ENCODE data around the gene ZNF169.
"Not testable (repeated sequence)": the region's sequence is repeated elsewhere in the genome, so short reads cannot be mapped to it uniquely, and the experiment has no call there.

ZNF169 gene

GRCh38 chr9:94322342-94322940 lies 63.3 kb downstream of the ZNF169 start:
- H3K36me3 ChIP-seq; H3K9me3 ChIP-seq (ENCODE audit: severe bottlenecking); H3K27me3 ChIP-seq (ENCODE audit: insufficient read depth, low read depth, severe bottlenecking); H3K4me3 ChIP-seq (ENCODE audit: low read depth, low read length); DNase-seq; H3K27ac ChIP-seq: not testable (repeated sequence)

- not testable (repeated sequence) for H3K9me3 ChIP-seq (ENCODE audit: severe bottlenecking); H3K27ac ChIP-seq; H3K4me3 ChIP-seq (ENCODE audit: low read depth, low read length); DNase-seq; H3K27me3 ChIP-seq (ENCODE audit: insufficient read depth, low read depth, severe bottlenecking); H3K36me3 ChIP-seq
Measured at GRCh38 chr9:94323153-94323798, 64.2 kb downstream of the ZNF169 start.

GRCh38 chr9:94325583-94325982 lies 66.5 kb downstream of the ZNF169 start:
- not testable (repeated sequence) for H3K4me3 ChIP-seq (ENCODE audit: low read depth, low read length); H3K36me3 ChIP-seq; H3K9me3 ChIP-seq (ENCODE audit: severe bottlenecking); H3K27me3 ChIP-seq (ENCODE audit: insufficient read depth, low read depth, severe bottlenecking); H3K27ac ChIP-seq
- peak; percentile 18 for DNase-seq

GRCh38 chr9:94328544-94328943 lies 69.4 kb downstream of the ZNF169 start, which contains the start of gene NUTM2F:
Gene NUTM2F, minus strand, starts transcription at chr9:94328644. Its CDS starts 21 bp downstream, at chr9:94328623.
- not testable (repeated sequence) for H3K4me3 ChIP-seq (ENCODE audit: low read depth, low read length)

GRCh38 chr9:94336445-94336844 lies 77.3 kb downstream of the ZNF169 start:
- not testable (repeated sequence) for H3K27me3 ChIP-seq (ENCODE audit: insufficient read depth, low read depth, severe bottlenecking); DNase-seq; H3K9me3 ChIP-seq (ENCODE audit: severe bottlenecking); H3K36me3 ChIP-seq; H3K4me3 ChIP-seq (ENCODE audit: low read depth, low read length); H3K27ac ChIP-seq

More at GRCh38 chr9:94328544-94328943, 69.4 kb downstream of the ZNF169 start, which contains the start of gene NUTM2F:
- not testable (repeated sequence) for H3K9me3 ChIP-seq (ENCODE audit: severe bottlenecking); H3K27me3 ChIP-seq (ENCODE audit: insufficient read depth, low read depth, severe bottlenecking); DNase-seq; H3K27ac ChIP-seq; H3K36me3 ChIP-seq

- not testable (repeated sequence) for H3K36me3 ChIP-seq; H3K27me3 ChIP-seq (ENCODE audit: insufficient read depth, low read depth, severe bottlenecking); DNase-seq; H3K27ac ChIP-seq; H3K4me3 ChIP-seq (ENCODE audit: low read depth, low read length); H3K9me3 ChIP-seq (ENCODE audit: severe bottlenecking)
Measured at GRCh38 chr9:94338723-94339122, 79.6 kb downstream of the ZNF169 start.

GRCh38 chr9:94339657-94340056 lies 80.6 kb downstream of the ZNF169 start:
- not testable (repeated sequence) for DNase-seq; H3K27me3 ChIP-seq (ENCODE audit: insufficient read depth, low read depth, severe bottlenecking); H3K4me3 ChIP-seq (ENCODE audit: low read depth, low read length); H3K27ac ChIP-seq; H3K36me3 ChIP-seq; H3K9me3 ChIP-seq (ENCODE audit: severe bottlenecking)

- not testable (repeated sequence) for H3K36me3 ChIP-seq; H3K27me3 ChIP-seq (ENCODE audit: insufficient read depth, low read depth, severe bottlenecking); H3K27ac ChIP-seq; H3K9me3 ChIP-seq (ENCODE audit: severe bottlenecking); H3K4me3 ChIP-seq (ENCODE audit: low read depth, low read length); DNase-seq
Measured at GRCh38 chr9:94340750-94341149, 81.7 kb downstream of the ZNF169 start.

- H3K27ac ChIP-seq; DNase-seq; H3K4me3 ChIP-seq (ENCODE audit: low read depth, low read length); H3K36me3 ChIP-seq; H3K27me3 ChIP-seq (ENCODE audit: insufficient read depth, low read depth, severe bottlenecking); H3K9me3 ChIP-seq (ENCODE audit: severe bottlenecking): not testable (repeated sequence)
Measured at GRCh38 chr9:94341703-94342102, 82.6 kb downstream of the ZNF169 start.

- peak; percentile 27 for DNase-seq
- not testable (repeated sequence) for H3K27ac ChIP-seq; H3K9me3 ChIP-seq (ENCODE audit: severe bottlenecking); H3K27me3 ChIP-seq (ENCODE audit: insufficient read depth, low read depth, severe bottlenecking); H3K36me3 ChIP-seq; H3K4me3 ChIP-seq (ENCODE audit: low read depth, low read length)
Measured at GRCh38 chr9:94347451-94347850, 88.4 kb downstream of the ZNF169 start.

- DNase-seq; H3K36me3 ChIP-seq; H3K4me3 ChIP-seq (ENCODE audit: low read depth, low read length); H3K9me3 ChIP-seq (ENCODE audit: severe bottlenecking); H3K27me3 ChIP-seq (ENCODE audit: insufficient read depth, low read depth, severe bottlenecking); H3K27ac ChIP-seq: not testable (repeated sequence)
Measured at GRCh38 chr9:94348754-94349153, 89.7 kb downstream of the ZNF169 start.

All from WERI-Rb-1 (cell line).